K562 (cell line): ENCODE measurements around the gene CUL4B. TPM values are rescaled to one million over a fixed set of nuclear protein-coding genes. Genes with fewer than 3 reads are reported as not detected.

Experiments used
- GMEB1 ChIP-seq: fragments of 250-450 bp; sonication (Bioruptor Pico); IDR thresholded peaks from 2 replicates; pipeline ENCODE4 v1.4.0; 2020; ENCODE audit warnings: mild to moderate bottlenecking
- HDAC6 ChIP-seq: IDR thresholded peaks from 2 replicates; pipeline ENCODE4 v1.6.1; 2012; ENCODE audit warnings: low read depth, mild to moderate bottlenecking, control low read depth, inconsistent platforms, low read length, moderate library complexity
- KLF10 ChIP-seq: fragments of 250-450 bp; sonication (Bioruptor Pico); IDR thresholded peaks from 2 replicates; pipeline ENCODE4 v1.6.1; 2021; ENCODE audit warnings: matching md5 sums
- PATZ1 ChIP-seq: fragments of 250-450 bp; sonication (Bioruptor Pico); IDR thresholded peaks from 2 replicates; pipeline ENCODE4 v1.5.0; 2020; ENCODE audit warnings: mild to moderate bottlenecking, borderline replicate concordance
- PML ChIP-seq: IDR thresholded peaks from 2 replicates; pipeline ENCODE4 v1.6.1; 2012; ENCODE audit warnings: low read length, inconsistent platforms
- SMAD3 ChIP-seq: fragments of 450-650 bp; formaldehyde crosslinking; conservative IDR thresholded peaks from 2 replicates; pipeline ENCODE4 v1.4.0; 2020; ENCODE audit warnings: mild to moderate bottlenecking
- TAF7 ChIP-seq: fragments of 450-650 bp; IDR thresholded peaks from 2 replicates; pipeline ENCODE4 v1.6.1; 2016; ENCODE audit warnings: missing genetic modification characterization, missing compliant biosample characterization
- ZNF444 ChIP-seq: fragments of 250-450 bp; sonication (Bioruptor Pico); IDR thresholded peaks from 2 replicates; pipeline ENCODE4 v1.4.0; 2020; ENCODE audit warnings: mild to moderate bottlenecking, moderate library complexity
- ZNF507 ChIP-seq: conservative IDR thresholded peaks from 2 replicates; pipeline ENCODE4 v1.6.1; 2017; ENCODE audit warnings: missing genetic modification characterization, missing compliant biosample characterization
- ZNF785 ChIP-seq: fragments of 250-450 bp; sonication (Bioruptor Pico); IDR thresholded peaks from 2 replicates; pipeline ENCODE4 v1.4.0; 2020; ENCODE audit warnings: mild to moderate bottlenecking
- polyA plus RNA-seq, 8 experiments: library from polyadenylated mRNA; depleted of rRNA in 4 of 8; stranded (reverse) in 5 of 8; unstranded in 3 of 8; fragments of >200 nt; fragmentation: Nextera tagmentation in 2 of 8; fragmentation: Illumina TruSeq in 1 of 8; extraction: Ambion mirVana in 2 of 8; extraction: Trizol in 1 of 8; gene quantifications; 2 replicates each; pipeline versions ENCODE4 v1.2.1 to v1.2.3, GENCODE V29; 2011 to 2014; ENCODE audit warnings: inconsistent platforms in 1 of 8, missing spikeins in 1 of 8
- total RNA-seq, 7 experiments: library from RNA; depleted of rRNA in 6 of 7; stranded (reverse); fragments of >200 nt in 6 of 7; fragmentation: Illumina TruSeq in 2 of 7; extraction: Trizol in 2 of 7; gene quantifications; 2 replicates each; pipeline versions ENCODE4 v1.2.1 to v1.2.3, GENCODE V29; 2011 to 2021; ENCODE audit warnings: low replicate concordance in 1 of 7

The CUL4B gene
- total and polyA plus RNA-seq, 9 of the 15 experiments (the other 6 are each of a cell fraction or from before 2014, with no cell fraction given) = 15.0 to 41.7 (median 37.5) TPM

- TF ChIP-seq ZNF785 (no peak), ZNF507 (tag) (no peak), SMAD3 (CRISPR knock-in tag) (no peak), KLF10 (CRISPR knock-in tag) (no peak), PATZ1 (no peak), GMEB1 (CRISPR knock-in tag) (no peak), ZNF444 (CRISPR knock-in tag) (no peak), TAF7 (tag) (peak; percentile 72; the same call in 1 of the 2 replicates), HDAC6 (no peak), PML (no peak)
These were observed 339 bp downstream of the CUL4B start (continued) for GRCh38 chrX:120560405-120560841.
